Measurements from ENCODE around the gene FADS2. TPM values are rescaled to one million over a fixed set of nuclear protein-coding genes. Genes with fewer than 3 reads are reported as not detected.

FADS2 gene
- total RNA-seq, 1 experiment from 2014 or later = 54.8 TPM

- no peak for DNase-seq (ENCODE audit: low spot score)
These were observed 77.9 kb downstream of the FADS2 start for GRCh38 chr11:61905801-61906521.

GRCh38 chr11:61906522-61906909 lies 78.4 kb downstream of the FADS2 start:
- DNase-seq (ENCODE audit: low spot score) = no peak

GRCh38 chr11:61907282-61907681 lies 79.2 kb downstream of the FADS2 start:
- DNase-seq (ENCODE audit: low spot score) = no peak

GRCh38 chr11:61907871-61908729 lies 80.0 kb downstream of the FADS2 start:
- DNase-seq (ENCODE audit: low spot score) = no peak

GRCh38 chr11:61908730-61909316 lies 80.7 kb downstream of the FADS2 start:
- no peak for DNase-seq (ENCODE audit: low spot score)

- no peak for DNase-seq (ENCODE audit: low spot score)
These were observed 82.4 kb downstream of the FADS2 start for GRCh38 chr11:61910187-61911127.

- DNase-seq (ENCODE audit: low spot score) = no peak
These were observed 83.1 kb downstream of the FADS2 start for GRCh38 chr11:61911128-61911700.

- no peak for DNase-seq (ENCODE audit: low spot score)
These were observed 83.8 kb downstream of the FADS2 start for GRCh38 chr11:61911701-61912529.

- DNase-seq (ENCODE audit: low spot score) = no peak
These were observed 84.4 kb downstream of the FADS2 start for GRCh38 chr11:61912530-61912898.

GRCh38 chr11:61912991-61913698 lies 85.0 kb downstream of the FADS2 start:
- DNase-seq (ENCODE audit: low spot score) = no peak

GRCh38 chr11:61913699-61914395 lies 85.7 kb downstream of the FADS2 start:
- DNase-seq (ENCODE audit: low spot score) = no peak

- no peak for DNase-seq (ENCODE audit: low spot score)
These were observed 86.5 kb downstream of the FADS2 start for GRCh38 chr11:61914471-61915171.

GRCh38 chr11:61916737-61917333 lies 88.7 kb downstream of the FADS2 start:
- DNase-seq (ENCODE audit: low spot score) = no peak

Other genes starting within 250 kb of the FADS2 start
- gene SYT7, start 247.2 kb upstream of the FADS2 start, total RNA-seq (2014; rRNA removed; shearing (Covaris generic)) = 1.9 and 10.8 TPM in 2 replicates
- gene DAGLA, start 147.9 kb upstream of the FADS2 start, total RNA-seq (2014; rRNA removed; shearing (Covaris generic)) = 0.68 and 0.83 TPM in 2 replicates
- 1.0 and 1.2 TPM in 2 replicates for gene MYRF, start 75.7 kb upstream of the FADS2 start, total RNA-seq (2014; rRNA removed; shearing (Covaris generic))
- gene TMEM258, start 35.7 kb upstream of the FADS2 start, total RNA-seq (2014; rRNA removed; shearing (Covaris generic)) = 133 and 142 TPM in 2 replicates
- gene FEN1, start 35.4 kb upstream of the FADS2 start, total RNA-seq (2014; rRNA removed; shearing (Covaris generic)) = 104 and 118 TPM in 2 replicates
- 63.2 and 68.0 TPM in 2 replicates for gene FADS1, start 11.3 kb upstream of the FADS2 start, total RNA-seq (2014; rRNA removed; shearing (Covaris generic))
- gene FADS3, start 63.2 kb downstream of the FADS2 start, total RNA-seq (2014; rRNA removed; shearing (Covaris generic)) = 34.8 and 47.1 TPM in 2 replicates
- 2.3 and 7.4 TPM in 2 replicates for gene RAB3IL1, start 89.3 kb downstream of the FADS2 start, total RNA-seq (2014; rRNA removed; shearing (Covaris generic))
- gene BEST1, start 122.1 kb downstream of the FADS2 start, total RNA-seq (2014; rRNA removed; shearing (Covaris generic)) = 0.39 and 0.62 TPM in 2 replicates
- gene FTH1, start 139.3 kb downstream of the FADS2 start, total RNA-seq (2014; rRNA removed; shearing (Covaris generic)) = 966 and 1,264 TPM in 2 replicates